PC-9 (cell line): Measurements from ENCODE around the gene PLPPR1.

ENCODE experiments used
- CTCF ChIP-seq: fragments of 200-600 bp; sonication (generic); conservative IDR thresholded peaks from 2 replicates; pipeline ENCODE4 v1.6.1; 2017; ENCODE audit warnings: mixed run types, antibody characterized with exemption, mild to moderate bottlenecking, moderate library complexity
- EZH2 ChIP-seq: fragments of 200-600 bp; sonication (generic); IDR thresholded peaks from 2 replicates; pipeline ENCODE4 v1.8.0; 2017; ENCODE audit warnings: antibody characterized with exemption, low read depth

GRCh38 chr9:101162231-101162630 is 133.7 kb downstream of the PLPPR1 start:
- TF ChIP-seq CTCF (no peak), EZH2 (no peak)
